ENCODE data around the gene SUGT1. TPM values are rescaled to one million over a fixed set of nuclear protein-coding genes. Genes with fewer than 3 reads are reported as not detected.

Gene SUGT1
- total and polyA plus RNA-seq, 7 donors = 36.3 to 92.1 (median 44.2) TPM

DNA sequence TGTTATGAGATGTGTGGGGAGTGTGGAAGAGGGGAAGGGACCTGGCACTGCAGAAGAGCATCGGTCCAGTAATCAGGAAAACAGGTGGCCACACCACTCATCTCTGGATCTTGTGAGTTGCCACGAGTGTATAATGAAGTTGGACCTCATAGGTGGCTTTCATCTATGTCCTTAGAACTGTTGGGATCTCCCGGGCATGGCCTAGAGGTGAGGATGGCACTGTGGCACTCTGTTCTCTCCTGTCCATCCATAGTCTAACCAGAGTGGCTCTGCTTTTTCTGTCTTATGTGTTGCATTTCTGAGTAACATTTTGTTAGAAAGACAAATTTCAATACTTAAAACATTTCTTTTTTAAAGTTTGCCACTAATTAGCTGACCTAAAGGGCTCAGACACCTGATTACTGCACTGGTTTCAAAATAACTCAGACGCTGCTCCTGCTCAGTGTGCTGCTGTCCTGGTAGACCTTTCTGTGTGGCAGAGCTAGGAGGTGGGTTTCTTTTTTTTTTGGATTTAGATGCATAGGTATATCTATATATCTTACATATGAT is 81.5 kb downstream of the SUGT1 start:
- Histone ChIP-seq H3K27ac (no peak overlapping the region), H3K4me1 (no peaks in the 10 kb centered on the region), H3K9me3 (no peaks in the 10 kb centered on the region), H3K27me3 (ENCODE audit: insufficient read depth in 3 of 3, low read length in 2 of 3) (peaks cover 0 to 8% (median 5%) of the 10 kb centered on the region in 3 donors), H3K4me3 (no peak overlapping the region), H3K36me3 (ENCODE audit: insufficient read depth in 1 of 2, low read depth in 1 of 2) (no peaks in the 10 kb centered on the region)
- ATAC-seq (no peak), DNase-seq (no peak)
- no peak for TF ChIP-seq CTCF (IDR thresholded peaks at IDR 0.05)
- intact Hi-C loops (cut with DNase I) = no loop called here
- whole genome bisulfite sequencing, 3 donors = 66 to 78% (median 74%) methylated on average over 4 of the region's 4 CpGs

DNA sequence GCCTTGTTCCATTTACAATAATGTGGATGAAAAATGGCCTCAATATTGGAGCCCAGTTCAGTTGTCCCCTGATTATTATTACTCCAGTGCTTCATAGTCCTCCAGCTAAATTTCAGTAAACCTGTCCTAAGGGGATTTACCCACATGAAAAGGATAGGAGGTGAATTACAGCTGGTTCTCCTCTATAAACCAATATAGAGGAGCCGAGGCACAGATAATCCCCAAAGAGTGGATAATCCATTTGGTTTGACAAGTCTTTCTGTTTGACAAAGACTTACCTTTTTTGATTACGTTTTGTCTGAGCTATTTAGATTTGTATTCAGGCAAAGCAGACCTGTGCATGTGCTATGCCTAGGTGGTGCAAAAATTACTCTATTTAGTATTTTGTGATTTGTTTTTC is 84.3 kb downstream of the SUGT1 start:
- DNase-seq (no peak), ATAC-seq (no peak)
- WGBS, 3 donors = 92 to 94% (median 94%) methylated on average over 2 of the region's 2 CpGs
- Histone ChIP-seq H3K27ac (no peak overlapping the region), H3K4me3 (no peak overlapping the region), H3K4me1 (no peaks in the 10 kb centered on the region), H3K27me3 (ENCODE audit: insufficient read depth in 3 of 3, low read length in 2 of 3) (peaks cover 0 to 30% (median 15%) of the 10 kb centered on the region in 3 donors), H3K9me3 (no peaks in the 10 kb centered on the region), H3K36me3 (ENCODE audit: insufficient read depth in 1 of 2, low read depth in 1 of 2) (no peaks in the 10 kb centered on the region)
- intact Hi-C loops (cut with DNase I) = no loop called here
- TF ChIP-seq CTCF (IDR thresholded peaks at IDR 0.05) = no peak

GRCh38 chr13:52737451-52737850 is 84.8 kb downstream of the SUGT1 start:
- intact Hi-C loops (cut with DNase I) = no loop called here
- Histone ChIP-seq H3K4me1 (no peaks in the 10 kb centered on the region), H3K27ac (no peak overlapping the region), H3K9me3 (no peaks in the 10 kb centered on the region), H3K27me3 (ENCODE audit: insufficient read depth in 3 of 3, low read length in 2 of 3) (peaks cover 0 to 35% (median 15%) of the 10 kb centered on the region in 3 donors), H3K4me3 (no peak overlapping the region), H3K36me3 (ENCODE audit: insufficient read depth in 1 of 2, low read depth in 1 of 2) (no peaks in the 10 kb centered on the region)
- no peak for ATAC-seq
- no peak for DNase-seq
- TF ChIP-seq CTCF (IDR thresholded peaks at IDR 0.05) = no peak

GRCh38 chr13:52737965-52738364 is 85.3 kb downstream of the SUGT1 start:
- WGBS, 3 donors = 67 to 71% (median 71%) methylated on average over 4 of the region's 4 CpGs

More at GRCh38 chr13:52737965-52738364, 85.3 kb downstream of the SUGT1 start:
- no peak overlapping the region for H3K4me3 ChIP-seq
- no peaks in the 10 kb centered on the region for H3K4me1 ChIP-seq
- H3K9me3 ChIP-seq = no peaks in the 10 kb centered on the region
- H3K27ac ChIP-seq = no peak overlapping the region
- H3K27me3 ChIP-seq (ENCODE audit: insufficient read depth in 3 of 3, low read length in 2 of 3) = peaks cover 0 to 37% (median 15%) of the 10 kb centered on the region in 3 donors
- intact Hi-C loops (cut with DNase I) = loop anchor here in 1 of 2 donors (2.0 kb wide), 1 partner anchor 71 kb away; no protein-coding TSS in a partner anchor
- H3K36me3 ChIP-seq (ENCODE audit: insufficient read depth in 1 of 2, low read depth in 1 of 2) = no peaks in the 10 kb centered on the region
- DNase-seq (no peak), ATAC-seq (no peak)
- no peak for TF ChIP-seq CTCF (IDR thresholded peaks at IDR 0.05)

All from psoas muscle (tissue), 8 donors.